SHP77 (cell line): ENCODE results near the gene SLC27A4.

Experiments used
- DNase-seq, 2 experiments: peaks; one replicate each; lab custom pipeline; 2025; lab: John Stamatoyannopoulos, UW

SLC27A4 gene

GRCh38 chr9:128339761-128340690 is at the start of gene SLC27A4:
SLC27A4 (plus strand) TSS chr9:128340527; CDS start chr9:128343133, 2,606 bp downstream.
- peak; percentile 66 to 81 for DNase-seq

- no peak for DNase-seq
Observed at GRCh38 chr9:128292009-128292408, 48.3 kb upstream of the SLC27A4 start.

- DNase-seq: no peak
Observed at GRCh38 chr9:128293091-128293490, 47.2 kb upstream of the SLC27A4 start.

GRCh38 chr9:128294142-128294541 is 46.2 kb upstream of the SLC27A4 start:
- DNase-seq: no peak

GRCh38 chr9:128296340-128297220 is 43.7 kb upstream of the SLC27A4 start:
- no peak for DNase-seq

GRCh38 chr9:128297221-128297773 is 43.0 kb upstream of the SLC27A4 start:
- no peak for DNase-seq

GRCh38 chr9:128298535-128299482 is 41.5 kb upstream of the SLC27A4 start:
- no peak for DNase-seq

GRCh38 chr9:128304136-128304970 is 36.0 kb upstream of the SLC27A4 start:
- no peak for DNase-seq

- no peak for DNase-seq
Observed at GRCh38 chr9:128304971-128305288, 35.4 kb upstream of the SLC27A4 start.

- DNase-seq: no peak
Observed at GRCh38 chr9:128309551-128309950, 30.8 kb upstream of the SLC27A4 start.

- DNase-seq: no peak
Observed at GRCh38 chr9:128310461-128310860, 29.9 kb upstream of the SLC27A4 start.

- no peak for DNase-seq
Observed at GRCh38 chr9:128314697-128315096, 25.6 kb upstream of the SLC27A4 start.

- no peak for DNase-seq
Observed at GRCh38 chr9:128316421-128316820, 23.9 kb upstream of the SLC27A4 start.

GRCh38 chr9:128317629-128318028 is 22.7 kb upstream of the SLC27A4 start:
- no peak for DNase-seq

GRCh38 chr9:128321343-128321742 is 19.0 kb upstream of the SLC27A4 start:
- no peak for DNase-seq

GRCh38 chr9:128321879-128322403 is 18.4 kb upstream of the SLC27A4 start:
- DNase-seq: no peak

- peak; percentile 93 to 96 for DNase-seq
Observed at GRCh38 chr9:128322404-128323211, 17.7 kb upstream of the SLC27A4 start, which contains the start of the genes COQ4 and TRUB2. COQ4 (plus strand) TSS chr9:128322839; CDS start chr9:128322859, 20 bp downstream. TRUB2 (minus strand) TSS chr9:128322447; CDS start chr9:128322408, 39 bp downstream.

- DNase-seq: no peak
Observed at GRCh38 chr9:128323212-128323730, 17.1 kb upstream of the SLC27A4 start.

- DNase-seq: no peak
Observed at GRCh38 chr9:128323791-128324190, 16.5 kb upstream of the SLC27A4 start.
